Measurements from ENCODE around the gene LRCH4.
"Not testable (repeated sequence)": the region's sequence is repeated elsewhere in the genome, so short reads cannot be mapped to it uniquely, and the experiment has no call there.

Gene LRCH4

DNA sequence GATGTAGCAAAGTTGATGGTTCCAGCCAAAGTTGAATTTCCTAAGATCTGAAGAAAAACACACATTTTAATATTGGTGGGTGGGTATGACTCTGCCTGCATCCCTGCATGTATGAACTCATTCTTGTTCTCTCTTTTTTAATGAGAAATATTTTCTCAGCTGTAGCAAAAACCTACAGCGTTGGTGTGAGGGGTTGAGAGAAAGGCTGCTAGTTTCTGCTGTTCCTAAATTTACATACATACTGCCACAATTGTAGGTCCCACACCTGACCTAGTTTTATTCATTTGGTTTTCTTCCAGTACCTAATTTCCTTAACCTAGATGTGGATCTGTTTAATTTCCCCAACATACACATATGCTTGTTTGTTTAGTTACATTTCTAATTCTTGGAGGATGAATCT is 42.3 kb downstream of the LRCH4 start:
- DNase-seq, result no peak

DNA sequence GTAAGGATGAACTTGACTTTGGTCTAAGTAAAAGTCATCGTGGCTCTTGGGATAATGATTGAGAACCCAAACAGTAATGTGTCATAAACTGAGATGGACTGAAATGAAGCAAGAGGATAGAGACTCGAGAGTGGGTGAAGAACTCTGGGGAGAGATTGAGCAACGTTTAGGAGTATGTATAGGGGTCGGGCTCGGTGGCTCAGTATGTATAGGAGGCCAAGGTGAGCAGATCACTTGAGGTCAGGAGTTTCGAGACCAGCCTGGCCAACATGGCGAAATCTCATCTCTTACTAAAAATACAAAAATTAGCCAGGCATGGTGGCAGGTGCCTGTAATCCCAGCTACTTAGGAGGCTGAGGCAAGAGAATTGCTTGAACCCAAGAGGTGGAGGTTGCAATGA is 44.6 kb downstream of the LRCH4 start:
- DNase-seq, result not testable (repeated sequence)

DNA sequence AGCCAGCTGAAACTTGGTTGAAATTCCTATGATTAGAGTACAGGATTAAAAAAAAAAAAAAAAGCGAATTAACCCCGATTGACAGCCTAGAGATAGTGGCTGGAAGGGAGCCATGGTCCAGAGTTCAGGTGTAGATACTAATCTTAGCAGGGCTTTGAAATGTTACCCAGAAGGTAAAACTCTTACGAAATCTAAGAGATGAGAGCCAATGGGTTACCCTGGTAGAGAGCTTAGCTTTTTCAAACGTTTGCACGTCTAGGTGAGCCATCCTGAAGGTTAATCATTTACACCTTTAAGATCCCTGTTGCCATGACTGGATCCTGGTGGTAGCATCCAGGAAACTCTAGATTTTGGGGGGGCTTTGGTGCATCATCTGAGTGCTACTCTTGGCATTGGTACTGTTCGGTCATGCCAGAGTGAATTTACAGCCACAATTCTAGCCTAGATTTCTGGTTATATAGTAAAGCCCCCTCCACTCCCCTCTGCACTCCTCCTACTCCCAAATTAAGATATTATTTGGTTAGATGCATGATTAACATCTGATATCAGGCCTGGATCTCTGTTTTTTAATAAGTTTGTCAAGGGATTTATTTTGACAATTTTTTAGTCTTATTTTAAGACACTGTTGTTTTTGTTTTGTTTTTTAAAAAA is 45.7 kb downstream of the LRCH4 start:
- no peak for DNase-seq

DNA sequence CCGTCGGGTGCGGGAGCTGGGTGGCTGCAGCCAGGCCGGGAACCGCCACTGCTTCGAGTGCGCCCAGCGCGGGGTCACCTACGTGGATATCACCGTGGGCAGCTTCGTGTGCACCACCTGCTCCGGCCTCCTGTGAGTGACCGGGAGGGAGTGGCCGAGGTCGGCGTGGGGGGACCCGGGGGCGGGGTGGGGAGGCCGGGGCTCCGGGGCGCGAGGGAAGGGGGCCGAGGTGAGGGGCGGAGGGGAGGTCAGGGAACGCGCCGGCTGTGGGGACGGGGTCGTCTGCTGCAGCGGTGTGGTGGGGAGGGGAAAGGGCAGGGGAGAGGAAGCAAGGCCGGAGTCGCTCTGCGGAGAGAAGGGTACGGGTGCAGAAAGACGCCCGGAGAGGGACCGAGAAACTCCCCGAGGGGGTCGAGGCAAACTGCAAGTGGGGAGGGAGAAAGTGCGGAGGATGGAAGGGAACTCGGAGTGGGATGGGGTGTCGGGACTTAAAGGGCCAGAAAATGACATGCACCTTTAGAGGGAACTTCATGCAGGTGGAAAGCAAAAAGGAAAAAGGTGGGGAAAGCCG is 46.4 kb downstream of the LRCH4 start:
- peak in 1 of 5 experiments; percentile 29 for DNase-seq

DNA sequence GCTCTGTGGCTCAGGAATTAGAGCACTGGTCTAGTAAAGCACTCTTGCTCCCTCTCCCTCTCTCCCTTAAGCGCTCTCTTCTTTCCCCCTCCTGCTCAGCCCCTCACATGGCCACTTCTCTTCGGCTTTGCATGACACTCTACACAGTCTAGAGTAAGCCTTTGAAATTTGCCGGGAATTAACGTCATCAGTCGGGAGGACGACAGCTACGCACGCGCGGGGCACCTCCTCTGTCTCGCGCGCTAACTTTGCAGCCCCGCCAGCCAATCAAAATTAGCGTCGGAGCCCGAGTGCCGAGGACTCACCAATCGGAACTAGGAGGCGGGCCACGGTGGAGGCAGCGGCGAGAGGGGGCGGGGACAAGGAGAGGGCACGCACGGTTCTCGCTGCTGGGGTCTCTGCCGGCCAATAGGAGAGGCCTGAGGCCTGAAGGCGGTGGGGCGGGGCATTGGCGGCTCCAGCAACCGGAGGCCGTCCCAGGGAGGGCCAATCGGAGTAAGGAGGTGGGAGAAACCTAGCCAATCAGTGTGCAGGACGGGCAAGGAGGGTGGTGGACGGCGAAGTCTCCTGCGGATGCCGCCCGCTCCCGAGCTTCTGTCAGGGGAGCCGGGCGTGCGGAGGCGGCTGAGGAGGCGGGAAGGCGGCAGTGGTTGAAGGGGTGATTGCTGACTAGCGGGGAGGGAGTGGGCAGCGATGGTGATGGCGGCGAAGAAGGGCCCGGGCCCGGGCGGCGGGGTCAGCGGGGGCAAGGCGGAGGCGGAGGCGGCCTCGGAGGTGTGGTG is 47.1 kb downstream of the LRCH4 start, which contains the start of gene AGFG2:
AGFG2 (plus strand) TSS at position 550 of the 782 bp plus-strand sequence; CDS start at position 694, 144 bp downstream.
- peak; percentile 100 for DNase-seq

DNA sequence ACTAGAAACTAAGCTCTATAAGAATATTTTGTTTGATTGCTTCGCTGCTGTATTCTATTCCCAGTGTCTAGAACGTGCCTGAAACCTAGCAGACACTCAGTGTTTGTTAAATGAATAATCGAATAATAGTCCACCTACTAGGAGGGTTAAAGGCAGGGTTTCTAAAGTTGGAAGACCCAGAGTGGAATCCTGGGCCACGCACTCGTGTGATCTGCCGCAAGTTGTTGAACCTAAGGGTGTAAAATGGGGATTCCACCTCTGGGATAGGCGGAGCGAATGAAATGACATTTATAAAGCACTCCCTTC is 47.6 kb downstream of the LRCH4 start:
- DNase-seq, result no peak

DNA sequence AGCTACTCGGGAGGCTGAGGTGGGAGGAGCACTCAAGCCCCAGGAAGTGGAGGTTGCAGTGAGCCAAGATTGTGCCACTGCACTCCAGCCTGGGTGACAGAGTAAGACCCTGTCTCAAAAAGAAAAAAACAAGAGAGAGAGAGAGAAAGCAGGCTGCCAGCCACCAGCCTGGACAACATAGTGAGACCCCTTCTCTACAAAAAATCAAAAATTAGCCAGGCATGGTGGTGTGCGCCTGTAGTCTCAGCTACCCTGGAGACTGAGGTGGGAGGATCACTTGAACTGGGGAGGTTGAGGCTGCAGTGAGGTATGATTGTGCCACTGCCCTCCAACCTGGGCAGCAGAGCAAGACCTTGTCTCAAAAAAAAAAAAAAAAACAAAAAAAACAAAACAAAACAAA is 49.2 kb downstream of the LRCH4 start:
- DNase-seq, result not testable (repeated sequence)

DNA sequence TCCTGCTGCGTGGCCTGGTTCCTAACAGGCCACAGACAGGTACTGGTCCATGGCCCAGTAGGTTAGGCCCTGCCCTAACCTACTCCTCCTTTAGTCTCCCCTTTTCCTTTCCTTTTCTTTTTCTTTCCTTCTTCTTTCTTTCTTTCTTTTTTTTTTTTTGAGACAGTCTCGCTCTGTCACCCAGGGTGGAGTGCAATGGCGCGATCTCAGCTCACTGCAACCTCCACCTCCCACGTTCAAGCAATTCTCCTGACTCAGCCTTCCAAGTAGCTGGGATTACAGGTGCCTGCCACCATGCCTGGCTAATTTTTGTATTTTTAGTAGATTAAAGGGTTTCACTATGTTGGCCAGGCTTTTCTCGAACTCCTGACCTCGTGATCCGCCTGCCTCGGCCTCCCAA is 49.9 kb downstream of the LRCH4 start:
- DNase-seq, result not testable (repeated sequence)

DNA sequence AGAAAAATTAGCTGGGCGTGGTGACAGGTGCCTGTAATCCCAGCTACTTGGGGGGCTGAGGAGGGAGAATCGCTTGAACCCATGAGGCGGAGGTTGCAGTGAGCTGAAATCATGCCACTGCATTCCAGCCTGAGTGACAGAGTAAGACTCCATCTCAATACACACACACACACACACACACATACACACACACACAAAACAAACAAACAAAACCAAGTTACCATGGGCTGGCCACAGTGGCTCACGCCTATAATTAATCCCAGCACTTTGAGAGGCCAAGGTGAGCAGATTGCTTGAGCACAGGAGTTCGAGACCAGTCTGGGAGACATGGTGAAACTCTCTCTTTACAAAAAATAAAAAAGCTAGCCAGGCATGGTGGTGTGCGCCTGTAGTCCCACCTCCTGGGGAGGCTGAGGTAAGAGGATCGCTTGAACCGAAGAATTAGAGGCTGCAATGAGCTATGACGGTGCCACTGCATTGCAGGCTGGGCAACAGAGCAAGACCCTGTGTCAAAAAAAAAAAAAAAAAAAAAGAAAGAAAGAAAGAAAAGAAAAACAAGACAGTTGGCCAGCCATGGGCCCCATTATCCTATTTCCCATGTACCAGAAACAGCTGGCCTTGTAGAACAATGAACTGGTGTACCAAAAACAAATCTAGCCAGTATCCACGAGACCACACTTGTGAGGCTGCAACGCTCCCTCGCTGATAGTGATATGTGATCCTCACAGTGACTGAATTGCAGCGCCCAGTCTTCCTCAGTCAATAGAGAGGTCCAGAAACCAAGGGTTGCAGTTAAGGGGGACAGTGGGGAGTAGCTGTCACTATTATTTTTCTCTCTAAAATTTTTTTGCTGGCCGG is 53.5 kb downstream of the LRCH4 start:
- no peak for DNase-seq

DNA sequence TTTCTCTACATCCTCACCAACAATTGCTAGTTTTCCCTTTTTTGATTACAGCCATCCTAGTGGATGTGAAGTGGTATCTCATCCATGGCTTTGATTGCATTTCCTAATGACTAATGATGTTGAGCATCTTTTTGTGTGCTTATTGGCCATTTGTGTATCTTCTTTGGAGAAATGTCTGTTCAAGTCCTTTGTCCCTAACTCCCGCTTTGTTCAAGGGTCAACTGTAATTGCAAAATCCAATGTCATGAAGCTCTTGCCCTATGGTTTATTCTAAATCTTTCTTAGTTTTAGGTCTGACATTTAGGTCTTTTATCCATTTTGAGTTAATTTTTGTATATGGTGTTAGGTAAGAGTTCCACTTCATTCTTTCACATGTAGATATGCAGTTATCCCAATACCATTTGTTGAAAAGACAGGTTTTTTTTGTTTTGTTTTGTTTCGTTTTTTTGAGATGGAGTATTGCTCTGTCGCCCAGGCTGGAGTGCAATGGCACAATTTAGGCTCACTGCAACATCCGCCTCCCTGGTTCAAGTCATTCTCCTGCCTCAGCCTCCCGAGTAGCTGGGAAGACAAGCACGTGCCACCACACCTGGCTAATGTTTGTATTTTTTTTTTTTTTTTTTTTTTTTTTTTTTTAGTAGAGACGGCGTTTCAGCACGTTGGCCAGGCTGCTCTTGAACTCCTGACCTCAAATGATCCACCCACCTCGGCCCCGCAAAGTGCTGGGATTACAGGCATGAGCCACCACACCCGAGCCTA is 57.6 kb downstream of the LRCH4 start:
- DNase-seq, result not testable (repeated sequence)
